ENCODE results near the gene TOM1L2. TPM values are rescaled to one million over a fixed set of nuclear protein-coding genes. Genes with fewer than 3 reads are reported as not detected.

Gene TOM1L2
- total and polyA plus RNA-seq, 2 experiments from 2014 or later = 21.5 to 29.6 TPM

GRCh38 chr17:17976931-17977570 lies 4.9 kb upstream of the TOM1L2 start:
- no peak for DNase-seq (ENCODE audit: low spot score)
- H3K4me1 ChIP-seq (ENCODE audit: insufficient read depth) = peaks cover 4% of the 10 kb centered on the region
- H2AFZ ChIP-seq = no peak overlapping the region
- H3K27ac ChIP-seq = no peak overlapping the region
- no peaks in the 10 kb centered on the region for H4K20me1 ChIP-seq (ENCODE audit: insufficient read depth, poor library complexity, severe bottlenecking)
- no peaks in the 10 kb centered on the region for H3K9me3 ChIP-seq (ENCODE audit: low read depth)
- H3K27me3 ChIP-seq = no peaks in the 10 kb centered on the region
- no peak overlapping the region for H3K4me2 ChIP-seq
- no peaks in the 10 kb centered on the region for H3K36me3 ChIP-seq (replicated peaks; ENCODE audit: insufficient read depth, low read depth)
- no peaks in the 10 kb centered on the region for H3K9me2 ChIP-seq (replicated peaks; ENCODE audit: insufficient read depth)
- TF ChIP-seq EZH2 (IDR thresholded peaks at IDR 0.05; ENCODE audit: borderline replicate concordance) = no peak
- TF ChIP-seq CTCF (IDR thresholded peaks at IDR 0.05; ENCODE audit: poor library complexity) = no peak
- no peak for TF ChIP-seq EZH2phosphoT487 (IDR thresholded peaks at IDR 0.05; ENCODE audit: low read depth, severe bottlenecking, unreplicated experiment)
- no peak overlapping the region for H3K4me3 ChIP-seq
- H3K79me2 ChIP-seq = no peaks in the 10 kb centered on the region
- WGBS (ENCODE audit: low lambda C conversion rate, missing lambda C conversion rate) = 80% methylated on average over 10 of the region's 10 CpGs

- H3K4me1 ChIP-seq (ENCODE audit: insufficient read depth) = peaks cover 12% of the 10 kb centered on the region
- WGBS (ENCODE audit: low lambda C conversion rate, missing lambda C conversion rate) = 80% methylated on average over 6 of the region's 8 CpGs
- TF ChIP-seq EZH2 (IDR thresholded peaks at IDR 0.05; ENCODE audit: borderline replicate concordance) = no peak
- TF ChIP-seq CTCF (IDR thresholded peaks at IDR 0.05; ENCODE audit: poor library complexity) = no peak
- no peak for TF ChIP-seq EZH2phosphoT487 (IDR thresholded peaks at IDR 0.05; ENCODE audit: low read depth, severe bottlenecking, unreplicated experiment)
- no peaks in the 10 kb centered on the region for H3K36me3 ChIP-seq (replicated peaks; ENCODE audit: insufficient read depth, low read depth)
- H3K27ac ChIP-seq = no peak overlapping the region
- H3K4me3 ChIP-seq = no peak overlapping the region
- H3K9me2 ChIP-seq (replicated peaks; ENCODE audit: insufficient read depth) = no peaks in the 10 kb centered on the region
- no peak overlapping the region for H3K4me2 ChIP-seq
- peaks cover 16% of the 10 kb centered on the region for H3K79me2 ChIP-seq
- DNase-seq (ENCODE audit: low spot score) = no peak
- H3K27me3 ChIP-seq = no peaks in the 10 kb centered on the region
- H4K20me1 ChIP-seq (ENCODE audit: insufficient read depth, poor library complexity, severe bottlenecking) = no peaks in the 10 kb centered on the region
- H2AFZ ChIP-seq = no peak overlapping the region
- no peaks in the 10 kb centered on the region for H3K9me3 ChIP-seq (ENCODE audit: low read depth)
Measured at GRCh38 chr17:17975436-17975835, 3.2 kb upstream of the TOM1L2 start.

GRCh38 chr17:17972952-17973254 lies 703 bp upstream of the TOM1L2 start:
- 8% methylated on average over 13 of the region's 13 CpGs for WGBS (ENCODE audit: low lambda C conversion rate, missing lambda C conversion rate)
- Histone ChIP-seq H3K79me2 (peaks cover 39% of the 10 kb centered on the region), H2AFZ (peak overlapping the region; percentile 21), H3K27ac (peak overlapping the region; percentile 2), H3K9me2 (replicated peaks; ENCODE audit: insufficient read depth) (no peaks in the 10 kb centered on the region), H4K20me1 (ENCODE audit: insufficient read depth, poor library complexity, severe bottlenecking) (no peaks in the 10 kb centered on the region), H3K4me2 (peak overlapping the region; percentile 69), H3K4me3 (peak overlapping the region; percentile 18), H3K36me3 (replicated peaks; ENCODE audit: insufficient read depth, low read depth) (no peaks in the 10 kb centered on the region), H3K9me3 (ENCODE audit: low read depth) (no peaks in the 10 kb centered on the region), H3K27me3 (no peaks in the 10 kb centered on the region), H3K4me1 (ENCODE audit: insufficient read depth) (peaks cover 14% of the 10 kb centered on the region)
- DNase-seq (ENCODE audit: low spot score) = no peak
- TF ChIP-seq CTCF (IDR thresholded peaks at IDR 0.05; ENCODE audit: poor library complexity) (no peak), EZH2 (IDR thresholded peaks at IDR 0.05; ENCODE audit: borderline replicate concordance) (no peak), EZH2phosphoT487 (IDR thresholded peaks at IDR 0.05; ENCODE audit: low read depth, severe bottlenecking, unreplicated experiment) (no peak)
